GM18951 (cell line): ENCODE data around the gene SLC41A2.

ENCODE experiments used
- POLR2A ChIP-seq: IDR thresholded peaks from 4 replicates; pipeline ENCODE4 v1.6.1; 2011; ENCODE audit warnings: mild to moderate bottlenecking; ENCODE audit not compliant: insufficient read length, insufficient read depth; ENCODE audit errors: extremely low read depth
- in situ Hi-C: fragments of 300-500 bp; cut with MboI; formaldehyde crosslinking; loops from one replicate; pipeline ENCODE4 v1.12.0; 2022; ENCODE audit warnings: low sequenced_read_pairs, mixed read lengths, inconsistent platforms; ENCODE audit not compliant: unreplicated experiment

The SLC41A2 gene

DNA sequence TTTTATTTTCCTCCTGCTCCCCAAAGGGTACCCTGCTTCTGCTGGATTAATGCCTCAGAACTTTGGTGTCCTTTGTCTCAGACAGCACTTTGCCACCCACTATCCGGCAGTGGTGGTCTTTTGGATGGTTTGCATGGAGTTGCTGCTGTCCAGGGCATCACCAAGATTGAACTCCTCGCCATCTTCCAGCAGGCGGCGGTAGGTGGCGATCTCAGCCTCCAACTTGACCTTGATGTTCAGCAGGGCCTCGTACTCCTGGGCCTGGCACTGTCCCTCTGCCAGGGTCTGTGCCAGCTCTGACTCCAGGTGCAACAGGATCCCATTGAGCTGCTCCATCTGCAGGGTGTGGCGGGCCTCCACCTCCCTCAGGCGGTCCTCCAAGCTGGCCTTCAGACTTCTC, 18.6 kb upstream of the SLC41A2 start:
- TF ChIP-seq POLR2A, result no peak
- in situ Hi-C loops, result no loop called here

DNA sequence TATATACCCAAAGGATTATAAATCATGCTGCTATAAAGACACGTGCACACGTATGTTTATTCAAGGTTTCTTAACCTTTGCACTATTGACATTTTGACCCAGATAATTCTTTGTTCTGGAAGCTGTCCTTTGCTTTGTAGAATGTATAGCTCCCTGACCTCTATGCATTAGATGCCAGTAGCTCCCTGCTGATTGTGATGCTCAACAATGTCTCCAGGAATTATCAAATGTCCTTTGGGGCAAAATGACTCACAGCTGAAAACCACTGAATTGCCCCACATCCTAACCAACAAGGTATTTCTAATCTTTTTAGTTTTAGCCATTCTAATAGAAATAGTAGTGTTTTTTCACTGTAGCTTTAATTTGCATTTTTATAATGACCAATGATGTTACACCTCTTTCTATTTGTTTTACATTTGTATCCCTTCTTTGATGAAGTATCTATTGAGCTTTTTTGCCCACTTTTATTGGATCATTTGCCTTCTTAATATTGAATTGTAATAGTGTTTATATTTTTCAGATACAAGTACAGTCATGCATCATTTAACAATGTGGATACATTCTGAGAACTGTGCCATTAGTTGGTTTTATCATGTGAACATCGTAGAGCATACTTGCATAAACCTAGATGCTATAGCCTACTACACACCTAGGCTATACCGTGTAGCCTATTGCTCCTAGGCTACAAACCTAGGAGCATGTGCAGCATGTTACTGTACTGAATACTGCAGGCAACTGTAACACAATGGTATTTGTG, 17.7 kb upstream of the SLC41A2 start:
- in situ Hi-C loops, result no loop called here
- TF ChIP-seq POLR2A, result no peak

DNA sequence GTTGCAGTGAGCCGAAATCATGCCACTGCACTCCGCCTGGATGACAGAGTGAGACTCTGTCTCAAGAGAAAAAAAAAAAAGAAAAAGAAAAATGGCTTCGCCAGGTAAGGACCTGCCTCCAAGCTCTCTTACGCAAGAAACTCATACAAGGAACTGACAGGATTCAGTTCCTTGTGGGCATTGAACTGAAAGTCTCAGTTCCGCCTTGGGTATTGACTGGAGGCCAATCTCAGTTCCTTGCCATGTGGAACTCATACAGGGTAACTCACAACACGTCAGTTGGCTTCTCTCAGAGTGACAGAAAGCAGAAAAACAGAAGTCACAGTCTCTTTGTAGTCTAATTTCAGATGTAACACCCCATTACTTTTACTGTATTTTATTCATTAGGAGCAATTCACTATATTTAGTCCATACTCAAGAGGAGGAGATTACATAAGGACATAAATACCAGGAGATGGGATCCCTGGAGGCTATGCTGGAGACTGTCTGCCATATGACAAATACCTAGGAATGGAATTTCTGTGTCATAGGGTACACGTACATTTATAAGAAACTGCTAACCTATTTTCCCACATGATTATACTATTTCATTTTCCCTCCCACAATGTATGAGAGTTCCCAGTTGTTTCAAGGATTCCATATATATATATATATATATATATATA, 16.7 kb upstream of the SLC41A2 start:
- TF ChIP-seq POLR2A, result no peak
- in situ Hi-C loops, result no loop called here

DNA sequence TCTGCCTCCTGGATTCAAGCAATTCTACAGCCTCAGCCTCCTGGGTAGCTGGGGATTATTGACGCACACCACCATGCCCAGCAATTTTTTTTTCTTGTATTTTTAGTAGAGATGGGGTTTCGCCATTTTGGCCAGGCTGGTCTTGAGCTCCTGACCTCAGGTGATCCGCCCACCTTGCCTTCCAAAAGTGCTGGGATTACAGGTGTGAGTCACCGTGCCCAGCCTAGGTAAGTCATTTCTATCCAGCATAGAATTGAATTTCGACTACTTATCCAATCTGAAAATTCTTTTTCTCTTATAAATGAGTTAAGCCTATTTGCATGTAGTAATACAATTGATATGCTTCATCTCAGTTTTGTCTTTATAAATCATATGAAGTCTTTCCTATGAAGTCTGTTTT, 15.2 kb upstream of the SLC41A2 start:
- in situ Hi-C loops, result no loop called here
- no peak for TF ChIP-seq POLR2A

DNA sequence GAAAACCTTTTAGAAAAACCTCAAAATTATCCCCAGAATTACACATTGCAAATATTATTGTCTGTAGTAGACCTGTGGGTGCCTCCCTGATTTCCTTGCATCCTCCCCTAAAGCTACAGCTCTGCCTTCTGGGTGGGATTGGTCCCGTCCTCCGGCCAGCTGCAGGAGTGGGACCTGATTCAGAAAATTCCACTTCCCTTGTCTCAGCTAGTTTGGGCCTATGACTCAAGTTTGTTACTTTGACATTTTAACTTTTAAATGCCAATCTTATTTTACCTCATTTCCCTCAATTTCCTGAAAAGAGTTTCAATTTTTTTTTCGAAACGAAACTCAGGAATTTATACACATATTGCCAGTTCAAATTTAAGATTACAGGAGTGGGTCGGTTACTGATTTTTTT, 13.2 kb upstream of the SLC41A2 start:
- TF ChIP-seq POLR2A, result no peak
- in situ Hi-C loops, result no loop called here

DNA sequence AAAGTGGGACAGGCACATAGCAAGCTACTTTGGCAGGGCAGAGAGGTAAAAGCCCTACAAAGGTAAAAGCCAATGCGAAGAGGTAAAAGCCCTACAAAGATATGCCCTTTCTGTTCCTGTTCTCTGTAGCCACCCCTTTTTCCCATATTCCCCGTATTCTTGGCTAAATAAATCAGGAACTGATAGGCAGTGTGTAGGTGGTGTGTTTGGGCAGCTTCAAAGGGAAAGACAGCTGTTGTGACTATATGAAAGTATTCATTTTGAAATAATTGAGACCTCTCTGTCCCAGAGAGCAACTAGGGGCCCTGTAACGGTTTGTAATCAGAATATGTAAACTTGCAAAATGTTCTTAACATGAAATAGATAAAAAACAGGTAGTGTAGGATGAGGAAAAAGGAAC, 11.3 kb upstream of the SLC41A2 start:
- TF ChIP-seq POLR2A, result no peak
- in situ Hi-C loops, result no loop called here

DNA sequence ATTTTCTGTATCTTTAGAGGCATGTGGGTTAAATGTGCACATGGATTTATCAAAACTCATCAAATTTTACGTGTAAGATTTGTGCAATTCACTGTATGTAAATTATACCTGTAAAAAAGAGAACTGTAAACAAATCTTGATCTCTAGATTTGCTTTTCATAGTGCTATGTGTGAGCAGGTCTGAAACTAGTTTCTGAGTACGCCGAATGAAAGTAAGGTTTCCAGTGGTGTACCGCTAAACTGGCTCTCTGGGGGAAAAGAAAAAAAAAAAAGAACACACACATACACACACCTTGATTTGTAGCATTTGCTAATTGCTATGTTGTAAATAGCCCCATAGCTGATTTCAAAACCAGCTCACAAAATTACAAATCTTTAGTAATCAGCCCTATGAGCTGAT, 8.6 kb upstream of the SLC41A2 start:
- in situ Hi-C loops, result no loop called here
- TF ChIP-seq POLR2A, result no peak

DNA sequence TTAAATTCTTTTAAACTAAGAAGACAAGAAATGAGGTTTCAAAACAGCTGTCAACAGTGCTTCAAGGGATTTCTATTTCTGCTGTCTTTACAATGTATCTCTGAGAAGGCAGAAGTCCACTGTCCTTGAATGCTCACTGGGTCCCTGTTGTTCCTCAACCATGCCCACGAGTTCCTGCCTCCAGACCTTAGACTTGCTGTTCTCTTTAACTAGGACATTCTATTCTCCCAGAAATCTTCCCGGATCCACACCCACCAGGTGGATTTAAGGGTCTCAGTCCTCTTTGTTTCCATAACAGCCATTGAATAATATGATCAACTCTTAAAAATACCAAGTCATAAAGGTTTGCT, 6.7 kb upstream of the SLC41A2 start:
- in situ Hi-C loops, result no loop called here
- no peak for TF ChIP-seq POLR2A

DNA sequence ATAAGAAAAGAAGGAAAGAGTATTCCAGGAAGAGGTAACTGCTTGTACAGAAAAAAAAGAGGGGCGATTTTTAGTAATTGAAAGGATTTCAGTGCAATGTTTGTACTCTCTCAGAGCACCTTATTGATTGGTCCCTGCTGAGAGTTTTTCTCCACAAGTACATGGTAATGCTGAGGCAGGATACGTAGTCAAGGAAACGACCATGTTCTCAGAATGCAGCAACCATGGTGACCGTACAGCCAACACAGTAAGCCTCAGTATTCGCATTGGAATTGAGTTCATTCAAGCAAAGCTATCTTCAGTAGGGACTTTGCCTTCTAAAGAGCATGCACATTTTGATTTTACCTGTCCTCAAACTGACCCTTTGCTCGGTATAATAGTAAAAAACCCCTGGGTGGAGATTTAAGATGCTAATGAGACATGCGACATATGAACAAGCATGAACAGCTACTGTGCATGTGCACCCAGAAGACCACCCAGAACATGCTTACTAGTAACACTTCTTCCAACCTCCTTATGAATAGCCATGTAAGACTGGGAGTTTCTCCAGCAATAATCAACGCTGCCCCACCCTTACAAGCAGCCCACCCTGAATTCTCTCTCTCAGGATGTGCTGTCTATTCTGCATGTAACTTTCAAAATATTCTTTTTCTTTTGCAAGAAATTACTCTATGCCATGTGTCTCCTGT, 6.2 kb upstream of the SLC41A2 start:
- in situ Hi-C loops, result no loop called here
- no peak for TF ChIP-seq POLR2A

DNA sequence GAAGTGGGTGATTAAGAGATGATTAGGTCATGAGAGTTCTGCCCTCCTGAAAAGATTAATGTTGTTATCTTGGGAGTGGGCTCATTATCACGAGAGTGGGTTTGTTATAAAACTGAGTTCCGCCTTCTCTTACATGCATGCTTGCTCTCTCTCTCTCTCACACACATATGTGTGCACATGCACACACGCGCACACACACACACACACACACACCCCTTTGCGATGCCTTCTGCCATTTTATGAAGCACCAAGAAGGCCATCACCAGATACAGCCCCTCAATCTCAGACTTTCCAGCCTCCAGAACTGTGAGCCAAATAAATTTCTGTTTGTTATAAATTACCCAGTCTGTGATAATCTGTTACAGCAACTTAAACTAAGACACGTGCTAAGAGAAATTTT, 5.7 kb upstream of the SLC41A2 start:
- no peak for TF ChIP-seq POLR2A
- in situ Hi-C loops, result no loop called here

DNA sequence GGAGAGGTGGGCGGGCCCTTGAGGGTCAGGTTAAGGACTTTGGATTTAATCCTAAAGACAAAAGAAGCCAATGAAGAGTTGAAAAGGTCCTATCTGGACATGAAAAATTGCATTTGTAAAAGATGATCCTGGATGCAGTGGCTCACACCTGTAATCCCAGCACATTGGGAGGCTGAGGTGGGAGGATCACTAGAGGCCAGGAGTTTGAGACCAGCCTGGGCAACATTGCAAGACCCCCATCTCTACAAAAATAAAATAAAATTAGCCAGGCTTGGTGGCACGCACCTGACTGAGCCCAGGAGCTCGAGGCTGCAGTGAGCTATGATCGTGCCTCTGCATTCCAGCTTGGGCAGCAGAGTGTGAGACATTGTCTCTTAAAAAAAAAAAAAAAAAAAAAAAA, 2.4 kb upstream of the SLC41A2 start:
- in situ Hi-C loops, result no loop called here
- TF ChIP-seq POLR2A, result no peak

DNA sequence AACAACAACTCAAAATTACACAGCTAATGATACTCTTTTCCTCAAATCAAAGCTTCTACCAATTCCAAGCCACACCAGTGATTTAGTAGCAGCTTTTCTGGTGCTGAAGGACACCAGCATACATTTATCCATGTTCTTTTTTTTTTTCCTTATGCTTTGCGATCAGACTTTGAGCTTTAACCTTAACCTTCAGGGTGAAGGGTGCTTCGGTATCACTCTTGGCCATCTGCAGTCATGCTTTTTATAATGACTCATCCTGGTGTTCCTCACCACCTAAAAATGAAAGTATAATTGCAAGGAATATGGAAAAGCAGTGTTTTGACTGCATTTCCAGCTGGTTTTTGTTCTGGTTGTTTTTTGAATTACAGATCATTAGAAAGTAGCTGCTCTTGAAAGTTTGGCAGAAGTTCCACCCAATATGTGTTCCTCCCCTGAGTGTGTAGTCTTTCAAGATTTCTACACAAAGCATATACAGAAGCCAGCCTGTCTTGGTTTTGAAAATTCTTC, 1.3 kb upstream of the SLC41A2 start:
- in situ Hi-C loops, result no loop called here

DNA sequence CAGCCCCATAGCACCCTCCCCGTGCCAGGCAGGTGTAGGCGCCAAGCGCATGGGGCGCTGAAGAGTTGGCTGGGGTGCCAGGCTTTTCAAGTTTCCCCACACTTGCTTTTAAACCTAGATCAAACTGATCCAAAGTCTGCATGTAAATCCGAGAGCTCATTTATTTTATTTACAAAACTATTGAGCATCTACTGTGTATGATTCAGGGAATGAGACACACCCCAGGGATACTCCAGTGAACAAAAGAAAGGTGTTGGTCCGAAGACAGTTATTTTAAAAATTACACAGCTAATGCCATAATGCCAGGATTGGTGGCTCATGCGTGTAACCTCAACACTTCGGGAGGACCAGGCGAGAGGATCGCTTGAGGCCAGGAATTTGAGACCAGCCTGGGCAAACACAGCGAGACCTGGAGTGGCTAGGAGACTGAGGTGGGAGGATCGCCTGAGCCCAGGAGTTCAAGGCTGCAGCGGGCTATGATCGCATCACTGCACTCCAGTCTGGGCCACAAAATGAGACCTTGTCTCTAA, 780 bp upstream of the SLC41A2 start:
- in situ Hi-C loops, result no loop called here
- no peak for TF ChIP-seq POLR2A

More for the DNA sequence above, 1.3 kb upstream of the SLC41A2 start:
- no peak for TF ChIP-seq POLR2A

DNA sequence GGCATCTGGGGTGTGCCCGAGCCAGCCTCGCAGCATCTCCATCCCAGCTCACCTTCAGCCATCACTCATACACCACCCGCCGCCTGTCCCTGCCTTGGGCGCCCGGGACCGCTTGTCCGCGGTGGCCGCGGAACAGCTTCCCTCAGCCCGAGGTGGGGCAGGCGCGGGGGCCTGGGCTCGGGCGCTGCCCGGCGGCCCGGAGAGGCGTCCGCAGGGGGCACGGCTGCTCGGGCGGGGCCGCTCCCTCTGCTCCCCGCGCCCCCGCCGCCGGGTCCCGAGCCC, 430 bp downstream of the SLC41A2 start:
- no peak for TF ChIP-seq POLR2A
- in situ Hi-C loops, result no loop called here
